ENCODE results near the gene HES1.
"Not testable (repeated sequence)": the region's sequence is repeated elsewhere in the genome, so short reads cannot be mapped to it uniquely, and the experiment has no call there.

HES1 gene

DNA sequence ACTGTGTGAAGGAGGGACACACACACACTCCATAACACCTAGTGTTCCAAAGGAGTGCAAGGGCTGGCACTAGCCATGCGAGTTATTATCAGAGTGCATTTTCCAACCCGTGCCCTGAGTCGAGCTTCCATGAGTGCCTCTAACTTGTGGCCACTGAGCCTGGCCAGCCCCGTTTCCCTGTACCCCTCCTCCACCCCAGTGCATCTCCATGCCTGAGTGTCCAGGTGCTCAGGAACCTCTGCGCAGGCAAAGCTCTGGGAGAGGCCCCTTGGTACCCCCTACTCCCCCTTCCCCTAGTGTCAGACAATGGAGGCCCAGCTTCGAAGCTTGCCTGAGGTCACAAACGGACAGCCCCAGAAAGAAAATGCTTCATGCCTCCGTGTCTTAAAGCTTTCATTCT lies 45.2 kb upstream of the HES1 start:
- Histone ChIP-seq H3K4me2 (ENCODE audit: low read depth, low read length, poor library complexity, severe bottlenecking) (no peak overlapping the region), H4K20me1 (ENCODE audit: insufficient read depth, low read length, poor library complexity, severe bottlenecking) (no peaks in the 10 kb centered on the region), H2AFZ (ENCODE audit: low read length) (no peak overlapping the region), H3K27me3 (ENCODE audit: insufficient read depth, low read length, poor library complexity, severe bottlenecking) (no peaks in the 10 kb centered on the region), H3K9me3 (ENCODE audit: insufficient read depth, low read depth, low read length) (no peaks in the 10 kb centered on the region), H3K79me2 (ENCODE audit: insufficient read depth, low read length) (no peaks in the 10 kb centered on the region), H3K4me1 (ENCODE audit: insufficient read depth, low read length, poor library complexity, severe bottlenecking) (peaks cover 29% of the 10 kb centered on the region), H3F3A (ENCODE audit: low read depth) (no peaks in the 10 kb centered on the region), H3K9ac (ENCODE audit: low read depth, low read length, poor library complexity, severe bottlenecking) (no peak overlapping the region), H3K4me3 (ENCODE audit: low read length, poor library complexity, severe bottlenecking) (no peak overlapping the region), H3K36me3 (ENCODE audit: insufficient read depth, low read length) (no peaks in the 10 kb centered on the region), H3K9me2 (replicated peaks; ENCODE audit: low read depth, low read length) (no peaks in the 10 kb centered on the region)
- TF ChIP-seq, protein P1, sequence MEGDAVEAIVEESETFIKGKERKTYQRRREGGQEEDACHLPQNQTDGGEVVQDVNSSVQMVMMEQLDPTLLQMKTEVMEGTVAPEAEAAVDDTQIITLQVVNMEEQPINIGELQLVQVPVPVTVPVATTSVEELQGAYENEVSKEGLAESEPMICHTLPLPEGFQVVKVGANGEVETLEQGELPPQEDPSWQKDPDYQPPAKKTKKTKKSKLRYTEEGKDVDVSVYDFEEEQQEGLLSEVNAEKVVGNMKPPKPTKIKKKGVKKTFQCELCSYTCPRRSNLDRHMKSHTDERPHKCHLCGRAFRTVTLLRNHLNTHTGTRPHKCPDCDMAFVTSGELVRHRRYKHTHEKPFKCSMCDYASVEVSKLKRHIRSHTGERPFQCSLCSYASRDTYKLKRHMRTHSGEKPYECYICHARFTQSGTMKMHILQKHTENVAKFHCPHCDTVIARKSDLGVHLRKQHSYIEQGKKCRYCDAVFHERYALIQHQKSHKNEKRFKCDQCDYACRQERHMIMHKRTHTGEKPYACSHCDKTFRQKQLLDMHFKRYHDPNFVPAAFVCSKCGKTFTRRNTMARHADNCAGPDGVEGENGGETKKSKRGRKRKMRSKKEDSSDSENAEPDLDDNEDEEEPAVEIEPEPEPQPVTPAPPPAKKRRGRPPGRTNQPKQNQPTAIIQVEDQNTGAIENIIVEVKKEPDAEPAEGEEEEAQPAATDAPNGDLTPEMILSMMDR (conservative IDR thresholded peaks at IDR 0.05; ENCODE audit: low read length), result no peak
- no peak for TF ChIP-seq EZH2phosphoT487 (IDR thresholded peaks at IDR 0.05; ENCODE audit: borderline replicate concordance)

DNA sequence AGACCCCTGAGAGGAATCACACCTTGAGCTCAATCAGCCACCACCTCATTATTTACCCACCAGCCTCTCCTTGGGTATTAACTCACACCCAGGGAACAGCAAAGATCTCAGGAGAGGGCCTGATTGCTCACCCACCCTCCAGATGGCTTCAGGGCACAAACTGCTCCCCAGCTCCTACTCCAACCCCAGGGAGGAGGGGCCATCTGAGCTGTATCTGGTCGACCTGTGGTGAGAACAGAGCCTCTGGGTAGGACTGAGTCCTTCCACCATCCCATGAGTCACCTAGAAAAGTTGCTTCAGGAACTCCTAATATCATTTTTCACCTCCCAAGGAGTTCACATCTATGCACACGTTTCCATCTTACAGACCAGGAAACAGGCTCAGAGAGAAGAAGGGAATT lies 44.8 kb upstream of the HES1 start:
- H3K79me2 ChIP-seq (ENCODE audit: insufficient read depth, low read length), result no peaks in the 10 kb centered on the region
- no peaks in the 10 kb centered on the region for H3K9me2 ChIP-seq (replicated peaks; ENCODE audit: low read depth, low read length)
- no peak overlapping the region for H2AFZ ChIP-seq (ENCODE audit: low read length)
- H3F3A ChIP-seq (ENCODE audit: low read depth), result no peaks in the 10 kb centered on the region
- H3K4me1 ChIP-seq (ENCODE audit: insufficient read depth, low read length, poor library complexity, severe bottlenecking), result peaks cover 33% of the 10 kb centered on the region
- no peak overlapping the region for H3K4me2 ChIP-seq (ENCODE audit: low read depth, low read length, poor library complexity, severe bottlenecking)
- no peak overlapping the region for H3K4me3 ChIP-seq (ENCODE audit: low read length, poor library complexity, severe bottlenecking)
- H3K27me3 ChIP-seq (ENCODE audit: insufficient read depth, low read length, poor library complexity, severe bottlenecking), result no peaks in the 10 kb centered on the region
- TF ChIP-seq EZH2phosphoT487 (IDR thresholded peaks at IDR 0.05; ENCODE audit: borderline replicate concordance), result no peak
- TF ChIP-seq, protein P1 (conservative IDR thresholded peaks at IDR 0.05; ENCODE audit: low read length), result no peak
- no peak overlapping the region for H3K9ac ChIP-seq (ENCODE audit: low read depth, low read length, poor library complexity, severe bottlenecking)
- no peaks in the 10 kb centered on the region for H3K36me3 ChIP-seq (ENCODE audit: insufficient read depth, low read length)
- no peaks in the 10 kb centered on the region for H4K20me1 ChIP-seq (ENCODE audit: insufficient read depth, low read length, poor library complexity, severe bottlenecking)
- no peaks in the 10 kb centered on the region for H3K9me3 ChIP-seq (ENCODE audit: insufficient read depth, low read depth, low read length)

DNA sequence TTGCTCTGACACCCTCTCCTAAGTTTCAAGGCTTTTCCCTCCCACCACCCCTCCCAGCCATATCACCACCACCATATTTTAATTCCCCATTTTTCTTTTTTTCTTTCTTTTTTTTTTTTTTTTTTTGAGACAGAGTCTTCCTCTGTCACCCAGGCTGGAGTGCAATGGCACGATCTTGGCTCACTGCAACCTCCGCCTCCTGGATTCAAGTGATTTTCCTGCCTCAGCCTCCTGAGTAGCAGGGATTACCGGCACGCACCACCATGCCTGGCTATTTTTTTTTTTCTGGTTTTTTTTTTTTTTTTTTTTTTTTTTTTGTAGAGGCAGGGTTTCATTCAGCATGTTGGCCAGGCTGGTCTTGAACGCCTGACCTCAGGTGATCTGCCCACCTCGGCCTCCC lies 44.1 kb upstream of the HES1 start:
- H2AFZ ChIP-seq (ENCODE audit: low read length); H3K79me2 ChIP-seq (ENCODE audit: insufficient read depth, low read length); H3K4me2 ChIP-seq (ENCODE audit: low read depth, low read length, poor library complexity, severe bottlenecking); H3F3A ChIP-seq (ENCODE audit: low read depth); H3K4me3 ChIP-seq (ENCODE audit: low read length, poor library complexity, severe bottlenecking); H3K36me3 ChIP-seq (ENCODE audit: insufficient read depth, low read length); H3K9me2 ChIP-seq (replicated peaks; ENCODE audit: low read depth, low read length); H4K20me1 ChIP-seq (ENCODE audit: insufficient read depth, low read length, poor library complexity, severe bottlenecking); H3K9ac ChIP-seq (ENCODE audit: low read depth, low read length, poor library complexity, severe bottlenecking); H3K9me3 ChIP-seq (ENCODE audit: insufficient read depth, low read depth, low read length); H3K27me3 ChIP-seq (ENCODE audit: insufficient read depth, low read length, poor library complexity, severe bottlenecking): not testable (repeated sequence)
- H3K4me1 ChIP-seq (ENCODE audit: insufficient read depth, low read length, poor library complexity, severe bottlenecking), result peaks cover 33% of the 10 kb centered on the region

- TF ChIP-seq EZH2phosphoT487 (IDR thresholded peaks at IDR 0.05; ENCODE audit: borderline replicate concordance), result no peak
- TF ChIP-seq, protein P1 (conservative IDR thresholded peaks at IDR 0.05; ENCODE audit: low read length), result no peak
- Histone ChIP-seq H3K9ac (ENCODE audit: low read depth, low read length, poor library complexity, severe bottlenecking) (no peak overlapping the region), H3K4me3 (ENCODE audit: low read length, poor library complexity, severe bottlenecking) (no peak overlapping the region), H3K4me2 (ENCODE audit: low read depth, low read length, poor library complexity, severe bottlenecking) (no peak overlapping the region), H4K20me1 (ENCODE audit: insufficient read depth, low read length, poor library complexity, severe bottlenecking) (no peaks in the 10 kb centered on the region), H2AFZ (ENCODE audit: low read length) (no peak overlapping the region), H3K9me3 (ENCODE audit: insufficient read depth, low read depth, low read length) (no peaks in the 10 kb centered on the region), H3F3A (ENCODE audit: low read depth) (no peaks in the 10 kb centered on the region), H3K9me2 (replicated peaks; ENCODE audit: low read depth, low read length) (no peaks in the 10 kb centered on the region), H3K36me3 (ENCODE audit: insufficient read depth, low read length) (no peaks in the 10 kb centered on the region), H3K79me2 (ENCODE audit: insufficient read depth, low read length) (no peaks in the 10 kb centered on the region), H3K27me3 (ENCODE audit: insufficient read depth, low read length, poor library complexity, severe bottlenecking) (no peaks in the 10 kb centered on the region), H3K4me1 (ENCODE audit: insufficient read depth, low read length, poor library complexity, severe bottlenecking) (peaks cover 33% of the 10 kb centered on the region)
These were observed 43.1 kb upstream of the HES1 start for GRCh38 chr3:194092881-194093301.
